DMS153 treated with DMSO at 0.1 percent for 48 hours (cell line): ENCODE measurements around the gene PSD4.

Source experiments
- DNase-seq: peaks from one replicate; lab custom pipeline; 2025; ENCODE audit not compliant: unreplicated experiment; lab: John Stamatoyannopoulos, UW

PSD4 gene

DNA sequence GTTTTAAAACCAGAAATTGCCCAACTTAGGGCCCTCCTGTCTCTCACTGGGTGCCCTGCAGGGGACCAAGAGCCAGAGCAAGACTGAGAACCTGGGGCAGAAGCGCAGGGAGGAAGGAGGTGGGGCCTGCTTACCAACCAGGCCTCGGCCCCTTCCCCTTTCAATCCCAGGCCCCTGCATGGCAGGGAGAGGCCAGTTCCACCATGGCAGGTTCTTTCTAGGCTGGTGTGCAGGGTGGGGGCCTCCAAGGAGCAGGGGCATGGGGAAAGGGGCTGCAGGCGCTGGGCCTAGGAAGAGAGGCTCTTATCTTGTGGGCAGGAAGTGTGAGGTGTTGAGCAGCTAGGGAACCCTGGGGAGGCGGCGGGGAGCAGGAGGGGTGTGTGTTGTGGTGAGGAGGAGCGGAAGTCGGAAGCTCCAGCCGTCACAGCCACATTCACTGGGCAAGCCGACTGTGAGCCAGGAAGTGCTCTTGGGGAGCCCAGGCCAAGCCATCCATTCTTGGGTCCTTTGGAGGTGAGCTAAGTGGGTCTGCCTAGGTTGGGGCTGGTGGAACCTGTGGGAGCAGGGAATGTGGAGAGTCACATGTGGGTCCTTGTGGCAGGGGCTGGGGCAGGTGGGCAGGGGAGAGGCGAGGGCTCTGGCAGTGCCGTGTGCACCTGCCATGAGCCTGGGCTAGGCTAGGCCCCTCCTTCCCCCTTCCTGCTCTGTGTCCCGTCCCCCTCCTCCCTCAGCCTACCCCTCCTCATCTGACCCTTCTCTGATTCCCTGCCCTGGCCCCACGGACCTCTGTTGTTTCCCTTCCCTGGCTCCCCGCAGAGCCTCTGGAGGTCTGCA is at the start of gene PSD4:
PSD4 (plus strand) TSS at position 430 of the 834 bp plus-strand sequence. CDS start 8,486 bp downstream, outside the sequence.
- DNase-seq: peak; percentile 24

DNA sequence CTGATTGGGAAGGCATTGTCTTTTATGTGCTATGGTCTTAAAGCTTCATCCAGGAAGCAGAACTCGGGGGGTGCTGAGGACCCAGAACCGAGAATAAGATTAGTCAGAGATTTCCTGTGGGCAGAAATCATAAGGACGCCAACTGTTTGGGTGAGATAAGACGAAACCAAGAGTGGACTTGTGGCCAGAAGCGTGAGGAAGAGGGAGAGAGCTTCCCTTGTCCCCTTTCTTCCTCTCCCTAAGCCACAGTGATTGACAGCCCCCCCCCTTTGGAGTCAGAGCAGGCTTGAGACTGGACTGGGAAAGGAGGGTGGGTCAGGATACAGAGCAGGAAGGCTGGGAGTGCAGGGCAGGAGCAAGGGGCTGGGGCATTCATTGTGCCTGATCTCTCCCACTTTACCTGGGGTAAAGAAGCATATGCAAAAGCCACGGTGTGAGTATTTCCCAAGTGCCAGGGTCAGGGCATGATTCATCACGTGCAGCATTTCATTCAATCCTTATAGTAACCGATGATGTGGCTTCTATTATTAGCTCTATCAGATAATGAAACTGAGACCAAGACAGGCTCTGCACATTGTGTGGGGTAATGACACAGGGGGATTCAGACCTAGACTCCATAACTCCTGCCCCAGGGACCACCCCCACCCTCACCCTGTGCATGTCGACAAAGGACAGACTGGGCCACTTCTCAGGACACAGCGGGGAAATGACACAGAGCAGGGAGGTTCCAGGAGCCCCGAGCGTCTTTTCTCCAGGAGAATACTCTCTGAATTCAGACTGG is 49.4 kb upstream of the PSD4 start:
- DNase-seq: no peak

DNA sequence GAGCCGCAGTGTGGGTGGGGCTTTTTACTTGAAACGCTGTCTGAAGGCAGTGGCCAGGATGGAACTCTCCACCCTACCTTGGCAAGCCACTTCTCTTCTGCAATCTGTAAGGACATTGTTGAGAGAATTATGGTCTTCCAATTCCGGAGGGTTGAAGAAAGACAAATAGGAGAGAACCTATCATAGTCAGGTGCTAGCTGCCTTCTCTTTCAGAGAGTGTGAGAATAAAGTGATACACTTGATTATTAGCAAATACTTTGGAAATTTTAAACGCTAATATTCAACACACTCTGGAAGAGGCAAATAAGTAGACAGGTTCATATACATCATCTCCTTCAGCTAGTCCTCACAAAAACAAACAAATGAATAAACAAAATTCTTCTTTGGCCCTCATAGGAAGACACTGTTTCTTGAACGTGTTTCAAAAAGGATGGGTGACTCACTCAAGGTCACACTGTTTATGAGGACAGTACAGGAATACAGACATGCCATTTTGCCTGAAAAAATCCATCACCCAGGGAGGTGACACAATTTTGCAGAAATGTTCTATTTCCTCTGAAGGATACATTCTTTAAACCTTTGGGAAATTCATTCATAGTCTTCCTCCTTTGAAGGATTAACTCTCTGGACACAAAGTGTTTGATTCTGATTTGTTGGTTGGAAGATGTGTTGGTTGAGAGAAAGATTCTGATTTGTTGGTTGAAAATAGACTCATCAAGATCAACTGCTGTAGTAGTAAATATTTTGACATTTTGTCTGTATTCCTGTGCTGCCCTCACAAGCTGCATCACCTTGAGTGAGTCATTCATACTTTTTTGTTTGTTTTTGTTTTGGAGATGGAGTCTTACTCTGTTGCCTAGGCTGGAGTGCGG is 48.6 kb upstream of the PSD4 start:
- DNase-seq: no peak

DNA sequence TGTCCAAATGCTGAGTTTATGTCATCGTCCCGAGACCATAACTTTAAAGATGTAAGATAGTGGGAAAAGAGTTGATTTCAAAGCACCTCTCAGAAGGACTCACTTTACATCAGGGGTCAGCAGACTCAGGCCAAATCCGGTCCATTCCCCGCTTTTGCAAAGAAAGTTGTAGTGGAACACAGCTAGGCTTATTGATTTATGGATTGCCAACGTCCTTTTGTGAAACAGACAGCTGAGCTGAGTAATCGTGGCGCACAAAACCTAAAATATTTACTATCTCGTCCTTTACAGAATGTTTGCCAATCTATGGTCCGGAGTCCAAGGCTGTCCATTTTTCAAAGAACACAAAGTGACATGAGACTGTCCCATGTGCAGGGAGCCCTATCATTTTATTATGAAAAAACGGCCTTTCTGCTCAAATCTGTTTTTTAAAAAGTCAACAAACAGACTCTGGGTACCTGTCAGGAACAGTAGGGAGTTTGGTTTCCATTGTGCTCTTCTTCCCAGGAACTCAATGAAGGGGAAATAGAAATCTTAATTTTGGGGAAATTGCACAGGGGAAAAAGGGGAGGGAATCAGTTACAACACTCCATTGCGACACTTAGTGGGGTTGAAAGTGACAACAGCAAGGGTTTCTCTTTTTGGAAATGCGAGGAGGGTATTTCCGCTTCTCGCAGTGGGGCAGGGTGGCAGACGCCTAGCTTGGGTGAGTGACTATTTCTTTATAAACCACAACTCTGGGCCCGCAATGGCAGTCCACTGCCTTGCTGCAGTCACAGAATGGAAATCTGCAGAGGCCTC is 46.7 kb upstream of the PSD4 start, which contains the start of gene IL1RN:
IL1RN (plus strand) TSS at position 754 of the 801 bp plus-strand sequence; CDS start at position 781, 27 bp downstream.
- DNase-seq: no peak

DNA sequence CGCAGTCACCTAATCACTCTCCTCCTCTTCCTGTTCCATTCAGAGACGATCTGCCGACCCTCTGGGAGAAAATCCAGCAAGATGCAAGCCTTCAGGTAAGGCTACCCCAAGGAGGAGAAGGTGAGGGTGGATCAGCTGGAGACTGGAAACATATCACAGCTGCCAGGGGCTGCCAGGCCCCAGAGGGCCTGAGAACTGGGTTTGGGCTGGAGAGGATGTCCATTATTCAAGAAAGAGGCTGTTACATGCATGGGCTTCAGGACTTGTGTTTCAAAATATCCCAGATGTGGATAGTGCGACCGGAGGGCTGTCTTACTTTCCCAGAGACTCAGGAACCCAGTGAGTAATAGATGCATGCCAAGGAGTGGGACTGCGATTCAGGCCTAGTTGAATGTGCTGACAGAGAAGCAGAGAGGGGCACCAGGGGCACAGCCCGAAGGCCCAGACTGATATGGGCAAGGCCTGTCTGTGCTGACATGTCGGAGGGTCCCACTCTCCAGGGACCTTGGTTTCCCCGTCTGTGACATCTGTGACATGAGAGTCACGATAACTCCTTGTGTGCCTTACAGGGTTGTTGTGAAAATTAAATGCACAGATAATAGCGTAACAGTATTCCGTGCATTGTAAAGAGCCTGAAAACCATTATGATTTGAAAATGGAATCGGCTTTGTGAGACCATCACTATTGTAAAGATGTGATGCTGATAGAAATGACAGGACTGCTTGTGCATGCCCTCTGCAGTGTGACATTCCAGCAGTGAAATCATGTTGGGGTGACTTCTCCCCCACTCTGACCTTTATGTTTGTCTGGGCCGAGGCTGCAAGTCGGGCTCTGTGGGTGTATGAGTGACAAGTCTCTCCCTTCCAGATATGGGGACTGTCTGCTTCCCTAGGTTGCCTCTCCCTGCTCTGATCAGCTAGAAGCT is 45.9 kb upstream of the PSD4 start:
- no peak for DNase-seq

DNA sequence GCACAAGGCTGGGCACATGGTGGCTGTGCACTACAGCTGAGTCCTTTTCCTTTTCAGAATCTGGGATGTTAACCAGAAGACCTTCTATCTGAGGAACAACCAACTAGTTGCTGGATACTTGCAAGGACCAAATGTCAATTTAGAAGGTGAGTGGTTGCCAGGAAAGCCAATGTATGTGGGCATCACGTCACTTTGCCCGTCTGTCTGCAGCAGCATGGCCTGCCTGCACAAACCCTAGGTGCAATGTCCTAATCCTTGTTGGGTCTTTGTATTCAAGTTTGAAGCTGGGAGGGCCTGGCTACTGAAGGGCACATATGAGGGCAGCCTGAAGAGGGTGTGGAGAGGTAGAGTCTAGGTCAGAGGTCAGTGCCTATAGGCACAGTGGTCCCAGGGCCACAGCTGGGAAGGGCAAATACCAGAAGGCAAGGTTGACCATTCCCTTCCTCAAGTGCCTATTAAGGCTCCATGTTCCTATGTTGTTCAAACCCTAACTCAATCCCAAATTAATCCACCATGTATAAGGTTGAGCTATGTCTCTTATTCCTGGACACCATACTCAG is 44.2 kb upstream of the PSD4 start:
- DNase-seq: no peak

DNA sequence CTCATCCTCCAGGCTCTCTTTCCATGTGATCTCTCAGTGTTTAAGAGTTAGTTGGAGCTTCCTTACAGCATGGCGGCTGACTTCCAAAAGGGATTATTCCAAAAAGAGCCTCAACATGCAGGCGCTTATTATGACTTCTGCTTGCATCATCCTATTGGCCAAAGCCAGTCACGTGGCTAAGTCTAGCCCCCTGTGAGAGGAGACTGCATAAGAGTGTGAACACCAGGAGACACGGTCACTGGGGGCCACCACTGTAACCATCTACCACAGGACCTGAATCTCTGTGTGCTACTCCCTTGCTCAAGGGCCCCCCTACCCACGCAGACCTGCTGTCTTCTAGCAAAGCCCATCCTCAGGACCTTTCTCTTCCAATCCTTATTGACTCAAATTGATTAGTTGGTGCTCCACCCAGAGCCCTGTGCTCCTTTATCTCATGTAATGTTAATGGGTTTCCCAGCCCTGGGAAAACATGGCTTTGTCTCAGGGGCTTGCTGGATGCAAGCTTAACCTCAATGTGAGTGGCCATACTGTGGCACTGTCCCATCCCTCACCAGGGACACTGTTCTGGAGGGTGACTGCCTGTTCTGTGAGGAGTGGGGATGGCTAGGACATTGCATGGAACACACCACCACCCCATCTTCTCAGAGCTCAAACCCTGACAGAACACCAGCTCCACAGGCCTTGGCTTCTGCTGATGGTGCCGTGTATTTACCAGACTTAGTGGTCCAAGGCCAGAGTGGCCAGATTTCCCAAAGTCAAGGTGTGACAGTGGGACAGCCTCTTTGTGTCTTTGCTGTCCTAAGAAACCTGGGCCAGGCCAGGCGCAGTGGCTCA is 42.2 kb upstream of the PSD4 start:
- no peak for DNase-seq

DNA sequence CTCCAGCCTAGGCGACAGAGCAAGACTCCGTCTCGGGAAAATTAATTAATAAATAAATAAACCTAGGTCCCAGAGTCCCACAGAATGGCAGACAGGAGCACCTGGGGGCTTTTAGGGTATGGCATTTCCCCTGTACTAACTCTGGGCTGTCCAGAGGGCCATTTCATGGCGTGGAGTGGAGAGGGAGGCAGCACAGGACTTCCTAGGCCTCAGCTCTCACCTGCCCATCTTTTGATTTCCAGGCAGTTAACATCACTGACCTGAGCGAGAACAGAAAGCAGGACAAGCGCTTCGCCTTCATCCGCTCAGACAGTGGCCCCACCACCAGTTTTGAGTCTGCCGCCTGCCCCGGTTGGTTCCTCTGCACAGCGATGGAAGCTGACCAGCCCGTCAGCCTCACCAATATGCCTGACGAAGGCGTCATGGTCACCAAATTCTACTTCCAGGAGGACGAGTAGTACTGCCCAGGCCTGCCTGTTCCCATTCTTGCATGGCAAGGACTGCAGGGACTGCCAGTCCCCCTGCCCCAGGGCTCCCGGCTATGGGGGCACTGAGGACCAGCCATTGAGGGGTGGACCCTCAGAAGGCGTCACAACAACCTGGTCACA is 41.3 kb upstream of the PSD4 start:
- no peak for DNase-seq

DNA sequence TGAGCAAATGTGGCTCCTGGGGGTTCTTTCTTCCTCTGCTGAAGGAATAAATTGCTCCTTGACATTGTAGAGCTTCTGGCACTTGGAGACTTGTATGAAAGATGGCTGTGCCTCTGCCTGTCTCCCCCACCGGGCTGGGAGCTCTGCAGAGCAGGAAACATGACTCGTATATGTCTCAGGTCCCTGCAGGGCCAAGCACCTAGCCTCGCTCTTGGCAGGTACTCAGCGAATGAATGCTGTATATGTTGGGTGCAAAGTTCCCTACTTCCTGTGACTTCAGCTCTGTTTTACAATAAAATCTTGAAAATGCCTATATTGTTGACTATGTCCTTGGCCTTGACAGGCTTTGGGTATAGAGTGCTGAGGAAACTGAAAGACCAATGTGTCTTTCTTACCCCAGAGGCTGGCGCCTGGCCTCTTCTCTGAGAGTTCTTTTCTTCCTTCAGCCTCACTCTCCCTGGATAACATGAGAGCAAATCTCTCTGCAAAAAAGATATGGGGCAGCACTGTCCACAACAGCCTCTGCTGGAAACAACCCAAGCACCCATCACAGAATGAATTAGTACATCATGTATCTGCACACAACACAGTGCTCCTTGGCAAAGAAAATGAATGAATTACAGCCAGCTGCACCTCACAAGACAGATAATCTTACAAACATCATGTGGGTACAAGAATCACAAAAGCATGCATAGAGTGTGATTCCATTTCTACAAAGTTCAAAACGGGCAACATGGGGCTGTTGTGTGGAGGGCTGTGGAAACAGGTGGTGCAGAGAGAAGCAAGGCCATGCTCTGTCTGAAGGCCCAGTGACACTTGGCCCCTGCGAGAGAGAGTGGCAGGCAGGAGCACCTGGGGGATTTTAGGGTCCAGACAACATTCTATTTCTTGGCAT is 39.8 kb upstream of the PSD4 start:
- DNase-seq: no peak

DNA sequence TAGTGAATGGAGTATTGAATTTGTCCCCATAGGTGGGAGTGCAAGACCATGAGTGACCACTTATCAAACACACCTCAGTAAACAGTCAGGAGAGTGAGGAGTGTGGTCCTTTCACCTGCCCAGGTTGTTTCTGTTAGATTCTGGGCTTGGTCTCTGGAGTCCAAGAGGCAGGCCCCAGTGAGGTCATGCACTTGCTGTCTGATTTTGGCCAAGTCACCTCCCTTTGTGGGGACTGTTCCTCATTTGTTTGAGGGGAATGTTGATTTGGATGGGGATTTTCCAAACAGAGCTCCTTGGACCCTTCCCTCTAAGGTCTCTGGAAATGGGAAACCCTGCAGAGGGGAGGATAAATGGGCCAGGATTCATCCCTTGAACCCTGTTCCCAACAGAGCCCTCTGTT is 39.1 kb upstream of the PSD4 start:
- no peak for DNase-seq

DNA sequence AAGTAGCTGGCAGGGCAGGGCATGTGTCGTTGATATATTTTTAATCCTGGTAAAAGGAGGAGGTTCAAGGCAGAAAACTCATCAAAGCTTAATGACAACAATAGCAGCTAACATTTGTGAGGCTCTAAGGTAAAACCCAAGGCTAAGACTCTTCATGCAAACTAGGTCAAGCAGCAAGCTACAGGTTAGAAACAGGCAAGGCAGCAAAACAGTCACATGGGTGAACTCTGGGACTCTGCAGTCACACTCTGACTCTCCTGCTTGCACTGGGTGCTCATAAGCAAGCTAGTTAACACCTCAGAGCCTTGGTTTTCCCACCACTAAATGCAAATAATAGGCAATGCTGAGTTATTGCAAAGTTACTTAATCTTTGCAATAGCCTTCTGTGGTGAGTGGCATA is 38.5 kb upstream of the PSD4 start:
- no peak for DNase-seq

DNA sequence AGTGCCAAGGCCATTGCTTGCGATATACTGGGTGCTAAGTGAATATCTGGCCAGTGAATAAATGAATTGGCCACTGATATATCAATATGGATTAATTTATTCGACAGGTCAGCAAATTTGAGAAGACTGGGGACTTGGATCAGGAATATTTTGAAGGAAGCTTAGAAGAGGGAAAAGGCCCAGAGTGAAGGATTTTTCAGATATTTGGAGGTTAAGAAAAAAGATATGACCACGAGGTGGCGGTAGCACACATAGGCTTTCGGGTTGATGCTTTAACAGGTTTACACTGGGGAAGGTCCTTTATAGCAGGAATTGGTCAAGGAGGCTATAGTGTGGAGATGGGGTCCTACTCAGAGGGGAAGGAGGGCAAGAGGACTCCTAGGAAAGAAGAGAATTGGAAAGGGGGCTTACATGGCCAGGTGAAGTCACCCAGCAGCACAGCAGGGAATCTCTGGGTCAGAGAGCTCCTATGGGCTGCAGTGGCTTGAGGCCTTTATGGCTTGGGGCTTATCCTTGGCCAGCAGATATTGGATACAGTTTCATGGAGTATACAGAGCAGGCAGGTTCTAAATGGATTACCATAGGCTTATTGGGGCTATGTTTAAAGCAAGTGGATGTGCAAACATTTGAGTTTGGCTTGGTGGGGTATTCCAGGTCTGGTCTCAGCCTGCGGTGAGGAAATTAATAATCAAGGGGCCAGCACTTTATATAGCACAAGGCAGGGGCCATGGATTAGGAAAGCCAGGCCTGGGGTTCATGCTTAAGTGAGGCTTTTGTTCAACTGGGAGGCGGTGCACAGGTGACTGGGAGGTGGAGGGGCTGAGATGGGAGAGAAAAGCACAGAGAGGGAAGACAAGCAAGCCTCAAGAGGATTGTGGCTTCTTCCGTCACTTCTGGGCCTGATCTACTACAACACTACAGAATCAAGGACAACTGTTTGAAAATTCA is 36.7 kb upstream of the PSD4 start:
- peak; percentile 34 for DNase-seq

DNA sequence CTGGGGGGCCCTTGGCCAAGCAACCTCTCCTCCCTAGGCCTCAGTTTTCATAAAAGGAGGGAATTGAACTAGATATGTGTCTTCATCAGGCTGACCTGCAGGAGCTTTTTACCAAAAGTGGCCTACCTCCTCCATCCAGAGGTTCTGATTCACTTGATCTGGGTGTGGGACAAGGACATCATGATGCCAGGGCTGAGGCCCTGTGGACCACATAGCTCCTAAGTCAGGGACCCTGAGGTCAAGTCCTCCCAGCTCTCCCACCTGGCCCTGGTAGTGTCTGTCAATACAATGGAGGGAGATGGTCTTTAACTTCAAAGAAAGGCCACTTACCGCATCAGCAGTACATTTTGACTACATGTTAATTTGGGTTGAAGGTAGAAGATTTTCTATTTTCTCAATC is 35.9 kb upstream of the PSD4 start:
- no peak for DNase-seq

DNA sequence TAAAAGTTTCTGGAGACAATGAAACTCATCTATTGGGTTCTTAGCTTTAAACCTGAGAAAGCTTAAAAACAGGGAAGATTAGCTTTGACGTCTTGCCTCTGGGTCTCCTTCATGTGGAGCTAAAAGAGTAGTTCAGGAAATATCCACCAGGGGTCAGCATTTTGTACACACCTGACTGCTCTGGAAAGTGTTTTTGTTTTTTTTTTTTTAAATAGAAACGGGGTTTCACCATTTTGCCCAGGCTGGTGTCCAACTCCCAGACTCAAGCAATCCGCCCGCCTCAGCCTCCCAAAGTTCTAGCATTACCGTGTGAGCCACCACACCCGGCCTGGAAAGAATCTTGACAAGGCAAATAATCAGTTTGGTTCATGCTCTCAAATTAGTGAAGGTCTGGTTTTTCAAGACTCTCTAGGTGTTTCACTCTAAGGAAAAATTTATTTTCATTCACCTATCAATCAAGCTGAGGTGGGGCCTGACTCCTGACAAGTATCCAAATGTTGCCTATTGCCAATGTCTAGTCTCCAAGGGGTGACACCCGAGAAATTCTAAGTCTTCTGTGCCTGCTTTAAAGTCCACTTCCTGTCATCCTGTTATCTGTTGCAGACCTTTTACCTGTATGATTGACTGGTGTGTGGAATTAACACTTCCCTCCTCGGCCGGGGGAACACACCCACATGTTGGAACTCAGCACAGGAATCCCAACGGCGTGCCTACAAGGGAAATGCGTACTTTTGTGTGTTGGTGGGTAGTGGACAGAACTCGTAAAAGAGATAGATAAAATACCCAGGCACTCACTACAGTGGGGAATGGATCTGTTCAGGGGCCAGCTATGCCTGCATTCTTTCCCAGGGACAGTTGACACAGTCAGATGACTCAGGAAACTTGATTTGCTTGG is 35.1 kb upstream of the PSD4 start:
- DNase-seq: peak; percentile 61

DNA sequence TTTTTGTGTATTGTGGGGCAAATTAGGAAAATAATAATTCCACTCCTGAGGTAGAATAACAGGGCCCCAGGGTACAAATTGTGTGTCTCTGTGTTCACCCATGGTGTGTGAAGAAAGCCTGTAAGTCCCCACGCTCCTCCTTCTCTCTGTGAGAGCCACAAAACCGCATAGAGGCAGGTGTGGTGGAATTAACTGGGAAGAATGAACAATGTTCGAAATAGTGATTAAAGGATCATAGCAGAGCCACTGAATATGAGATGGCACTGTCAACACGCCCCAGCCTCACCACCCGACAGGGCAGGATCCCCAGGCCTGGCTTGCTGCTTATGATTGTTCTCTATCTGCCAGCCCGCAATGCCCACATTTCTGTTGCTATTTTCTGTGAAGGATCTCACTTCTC is 32.3 kb upstream of the PSD4 start:
- no peak for DNase-seq
